NCI-H1694 (cell line): ENCODE results near the gene ANP32A.
"Not testable (repeated sequence)": the region's sequence is repeated elsewhere in the genome, so short reads cannot be mapped to it uniquely, and the experiment has no call there.

Source experiments
- DNase-seq: peaks from one replicate; lab custom pipeline; 2025; lab: John Stamatoyannopoulos, UW

ANP32A gene

GRCh38 chr15:68781766-68782588 is 38.7 kb downstream of the ANP32A start:
- no peak for DNase-seq

- no peak for DNase-seq
Measured at GRCh38 chr15:68781217-68781616, 39.5 kb downstream of the ANP32A start.

DNA sequence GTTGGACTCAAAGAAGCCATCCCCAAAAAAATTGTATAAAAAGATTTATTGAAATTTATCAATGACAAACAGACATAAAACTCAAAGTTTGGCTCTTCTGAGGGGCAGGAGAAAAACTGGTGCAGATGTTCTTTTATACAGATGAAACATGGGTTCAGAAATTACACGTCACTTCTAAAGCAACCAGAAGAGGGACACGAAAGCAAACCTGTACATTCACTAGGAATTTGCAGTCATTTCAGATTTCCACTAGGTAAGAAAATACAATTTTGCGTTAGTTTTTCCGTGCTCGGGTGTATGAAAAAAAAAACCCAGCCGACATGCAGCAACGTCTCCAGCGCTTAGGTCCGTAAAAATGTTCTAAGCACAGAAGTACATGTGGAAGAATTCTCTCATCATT is 41.8 kb downstream of the ANP32A start:
- no peak for DNase-seq

GRCh38 chr15:68776477-68777270 is 44.0 kb downstream of the ANP32A start:
- no peak for DNase-seq

DNA sequence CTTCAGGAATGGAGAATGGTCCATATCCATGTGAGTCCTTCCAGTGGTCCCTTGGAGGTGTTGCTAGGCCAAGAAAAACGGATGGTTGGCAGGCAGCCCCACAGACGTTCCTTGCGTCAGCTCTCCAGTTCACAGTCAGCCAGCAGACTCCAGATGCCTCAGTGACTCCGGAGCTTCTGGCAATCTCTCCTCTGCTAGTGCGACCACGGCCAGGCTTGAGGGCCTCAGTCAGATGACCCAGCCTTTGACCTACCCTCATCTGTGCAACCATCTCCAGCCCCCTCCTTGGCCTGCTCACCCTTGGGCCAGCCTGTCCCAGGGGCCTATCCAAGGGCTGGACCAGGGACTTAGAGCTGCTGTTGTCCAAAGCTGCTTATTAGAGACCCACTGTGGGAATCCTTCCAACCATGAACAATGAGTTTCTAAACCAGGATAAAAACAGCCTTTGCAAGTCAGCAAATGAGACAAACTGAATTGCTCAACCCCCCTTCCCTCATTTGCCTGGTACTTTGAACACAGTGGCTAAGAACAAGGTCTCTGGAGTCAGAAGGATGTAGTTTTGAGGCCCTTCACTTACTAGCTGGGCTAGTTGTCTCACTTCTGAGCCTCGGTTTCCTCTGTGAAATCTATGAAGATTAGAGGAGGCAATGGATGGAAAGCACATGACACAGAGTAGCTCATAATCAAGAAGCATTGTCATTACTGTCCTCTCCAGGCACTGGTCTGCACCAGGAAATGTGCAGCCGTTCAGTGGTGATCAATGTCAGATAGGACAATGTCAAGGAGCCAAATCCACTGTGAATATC is 44.8 kb downstream of the ANP32A start:
- DNase-seq = no peak

DNA sequence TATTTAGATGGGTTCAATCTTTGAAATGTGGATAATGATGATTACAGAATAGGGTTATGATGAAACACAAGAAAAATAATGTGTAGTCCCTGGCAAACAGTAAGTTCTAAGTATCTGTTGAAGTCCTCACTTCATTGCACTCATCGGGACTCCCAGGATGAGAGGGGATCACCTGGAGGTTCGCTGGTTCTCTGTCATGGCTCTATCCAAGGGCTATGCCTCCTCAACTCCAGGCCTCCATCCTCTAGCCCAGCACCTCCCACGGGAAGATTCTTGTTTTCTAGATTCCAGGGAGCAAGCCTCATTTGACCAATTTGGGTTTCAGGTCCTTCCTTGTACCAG is 45.5 kb downstream of the ANP32A start:
- no peak for DNase-seq

GRCh38 chr15:68774521-68775235 is 46.0 kb downstream of the ANP32A start:
- no peak for DNase-seq

- no peak for DNase-seq
Measured at GRCh38 chr15:68774120-68774519, 46.6 kb downstream of the ANP32A start.

DNA sequence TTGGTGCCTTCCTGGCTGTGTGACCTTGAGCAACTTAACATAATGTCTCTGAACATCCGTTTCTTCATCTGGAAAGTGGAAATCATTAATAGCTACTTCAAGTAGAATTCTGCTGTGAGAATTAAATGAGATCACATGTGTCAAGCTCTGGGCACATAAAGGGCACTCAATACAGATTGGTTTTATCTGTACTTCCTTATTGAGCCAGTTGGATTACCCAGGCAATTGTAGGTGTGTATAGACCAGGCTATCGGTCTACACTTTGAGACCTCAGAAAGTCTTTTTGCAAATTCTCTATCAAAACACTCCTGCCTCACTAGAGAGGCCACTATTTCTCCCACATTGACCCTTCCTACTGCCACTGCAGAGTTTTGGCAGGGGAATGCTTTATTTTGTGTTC is 47.7 kb downstream of the ANP32A start:
- no peak for DNase-seq

DNA sequence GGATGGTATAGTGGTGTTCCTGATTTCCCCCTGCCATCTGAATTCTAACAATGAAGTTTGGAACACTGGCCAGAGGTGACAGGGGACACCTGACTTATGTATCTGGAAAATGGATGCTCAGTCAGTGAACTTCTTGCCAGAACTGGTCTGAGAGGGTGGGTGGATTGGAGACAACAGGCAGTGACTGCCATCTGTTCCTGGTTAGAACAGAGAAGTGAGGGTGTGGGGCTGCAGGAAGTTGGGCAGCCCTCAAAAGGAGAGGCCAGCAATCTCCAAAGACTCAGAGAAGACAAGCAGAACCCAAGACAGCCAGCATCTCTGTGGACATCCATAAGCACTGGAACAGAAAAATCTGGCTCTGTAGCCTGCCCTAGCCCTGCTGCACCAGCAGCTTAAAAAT is 50.5 kb downstream of the ANP32A start:
- no peak for DNase-seq

GRCh38 chr15:68769702-68770101 is 51.0 kb downstream of the ANP32A start:
- DNase-seq = no peak

GRCh38 chr15:68768321-68768720 is 52.4 kb downstream of the ANP32A start:
- DNase-seq = no peak

DNA sequence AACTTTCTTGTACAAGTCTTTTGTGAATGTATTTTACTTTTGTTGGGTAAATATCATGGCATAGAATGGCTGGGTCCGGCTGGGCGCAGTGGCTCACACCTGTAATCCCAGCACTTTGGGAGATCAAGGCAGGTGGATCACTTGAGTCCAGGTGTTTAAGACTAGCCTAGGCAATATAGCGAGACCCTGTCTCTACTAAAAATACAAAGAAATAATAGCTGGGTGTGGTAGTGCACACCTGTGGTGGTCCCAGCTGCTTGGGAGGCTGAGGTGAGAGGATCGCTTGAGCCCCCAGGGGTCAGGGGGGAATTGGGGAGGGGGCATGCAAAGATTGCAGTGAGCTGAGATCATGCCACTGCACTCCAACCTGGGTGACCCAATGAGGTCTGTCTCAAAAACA is 52.9 kb downstream of the ANP32A start:
- no peak for DNase-seq

DNA sequence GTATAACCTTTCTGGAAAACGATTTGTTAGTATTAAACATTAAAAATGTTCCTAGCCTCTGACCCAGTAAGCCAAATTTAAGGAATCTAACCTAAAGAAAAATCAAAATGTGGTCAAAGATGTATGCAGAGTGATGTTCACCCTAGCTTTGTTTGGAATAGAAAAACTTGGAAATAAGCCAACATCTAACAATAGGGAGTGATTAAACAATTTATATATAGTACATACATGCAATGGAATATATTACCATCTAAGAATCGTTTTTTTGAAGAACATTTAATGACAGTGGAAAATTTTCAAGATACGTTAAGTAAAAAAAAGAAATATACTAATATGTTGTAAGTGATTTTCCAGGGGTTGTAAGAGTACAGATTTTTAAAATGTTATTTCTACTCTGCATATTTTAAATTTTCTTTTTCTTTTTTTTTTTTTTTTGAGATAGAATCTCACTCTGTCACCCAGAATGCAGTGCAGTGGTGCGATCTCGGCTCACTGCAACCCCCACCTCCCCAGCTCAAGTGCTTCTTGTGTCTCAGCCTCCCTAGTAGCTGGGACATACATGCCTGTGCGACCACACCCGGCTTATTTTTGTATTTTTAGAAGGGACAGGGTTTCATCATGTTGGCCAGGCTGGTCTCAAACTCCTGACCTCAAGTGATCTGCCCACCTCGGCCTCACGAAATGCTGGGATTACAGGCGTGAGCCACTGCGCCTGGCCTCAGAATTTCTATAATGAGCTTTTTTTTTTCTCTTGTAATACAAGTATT is 54.9 kb downstream of the ANP32A start:
- no peak for DNase-seq

DNA sequence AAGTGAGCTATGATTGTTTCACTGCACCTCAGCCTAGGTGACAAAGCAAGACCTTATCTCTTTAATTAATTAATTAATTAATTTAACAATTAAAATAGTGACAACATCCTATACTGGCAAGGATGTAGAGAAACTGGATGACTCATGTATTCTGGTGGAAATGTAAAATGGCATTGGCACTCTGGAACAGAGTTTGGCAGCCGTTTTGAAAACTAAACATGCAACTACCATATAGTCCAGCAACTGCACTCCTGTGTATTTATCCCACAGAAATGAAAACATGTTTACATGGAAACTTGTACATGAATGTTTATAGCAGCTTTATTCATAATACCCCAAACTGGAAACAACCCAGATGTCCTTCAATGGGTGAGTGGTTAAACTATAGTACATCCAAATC is 56.6 kb downstream of the ANP32A start:
- no peak for DNase-seq

DNA sequence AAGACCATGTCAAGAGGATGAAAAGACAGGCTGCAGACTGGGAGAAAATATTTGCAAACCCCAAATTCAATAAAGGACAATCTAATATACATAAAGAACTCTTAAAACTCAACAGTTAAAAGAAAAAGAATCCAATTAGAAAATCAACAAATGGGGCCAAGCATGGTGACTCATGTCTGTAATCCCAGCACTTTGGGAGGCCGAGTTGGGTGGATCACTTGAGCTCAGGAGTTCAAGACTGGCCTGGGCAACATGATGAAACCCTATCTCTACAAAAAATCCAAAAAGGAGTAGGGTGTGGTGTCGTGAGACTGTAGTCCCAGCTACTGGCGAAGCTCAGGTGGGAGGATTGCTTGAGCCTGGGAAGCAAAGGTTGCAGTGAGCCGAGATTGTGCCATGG is 57.6 kb downstream of the ANP32A start:
- DNase-seq = no peak

DNA sequence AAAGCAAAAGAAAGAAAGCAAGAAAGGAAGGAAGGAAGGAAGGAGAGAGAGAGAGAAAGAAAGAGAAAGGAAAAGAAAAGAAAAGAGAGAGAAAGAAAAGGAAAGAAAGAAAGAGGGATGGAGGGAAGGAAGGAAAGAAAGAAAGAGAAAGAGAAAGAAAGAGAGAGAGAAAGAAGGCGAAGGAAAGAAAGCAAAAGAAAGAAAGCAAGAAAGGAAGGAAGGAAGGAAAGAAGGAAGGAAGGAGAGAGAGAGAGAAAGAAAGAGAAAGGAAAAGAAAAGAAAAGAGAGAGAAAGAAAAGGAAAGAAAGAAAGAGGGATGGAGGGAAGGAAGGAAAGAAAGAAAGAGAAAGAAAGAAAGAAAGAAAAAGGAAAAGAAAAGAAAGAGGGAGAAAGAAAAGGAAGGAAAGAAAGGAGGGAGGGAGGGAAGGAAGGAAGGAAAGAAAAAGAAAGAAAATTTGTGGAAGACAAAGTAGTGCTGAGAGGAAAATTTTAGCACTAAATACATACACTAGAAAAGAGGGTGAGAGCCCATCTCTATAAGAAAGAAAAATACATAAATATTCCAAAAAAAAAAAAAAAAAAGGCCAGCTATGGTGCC is 60.6 kb downstream of the ANP32A start:
- not testable (repeated sequence) for DNase-seq

- no peak for DNase-seq
Measured at GRCh38 chr15:68755731-68756130, 65.0 kb downstream of the ANP32A start.

GRCh38 chr15:68751622-68752021 is 69.1 kb downstream of the ANP32A start:
- DNase-seq = no peak

DNA sequence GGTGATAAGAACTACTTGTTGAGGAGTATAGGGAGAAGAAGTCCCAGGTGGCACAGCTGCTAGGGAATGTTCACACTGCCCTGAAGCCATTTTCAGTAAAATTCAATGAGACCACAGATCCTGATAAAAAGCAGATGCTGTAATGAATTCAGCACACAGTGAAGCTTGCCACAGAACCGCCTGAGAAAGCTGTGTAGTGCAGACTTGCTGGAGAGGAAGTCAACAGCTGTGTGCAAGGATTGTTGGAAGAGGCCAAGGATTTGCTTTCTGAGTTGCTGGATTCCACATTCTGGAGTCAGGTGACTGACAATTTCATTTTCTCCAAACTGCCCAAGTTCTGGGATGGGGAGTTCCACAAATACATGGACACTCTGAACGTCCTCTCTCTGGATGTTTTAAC is 70.9 kb downstream of the ANP32A start:
- DNase-seq = no peak

- DNase-seq = no peak
Measured at GRCh38 chr15:68749365-68749764, 71.3 kb downstream of the ANP32A start.
